Heart right ventricle (tissue), 16 donors: ENCODE measurements around the gene ASB1. TPM values are rescaled to one million over a fixed set of nuclear protein-coding genes. Genes with fewer than 3 reads are reported as not detected.

ENCODE experiments used
- ATAC-seq, 8 donors: fragments of 200-7000 bp; cut with Tn5 transposase; one replicate each; pipeline ENCODE4 v1.9.1; 2020; ENCODE audit warnings: mild to moderate bottlenecking in 8 of 8, moderate library complexity in 8 of 8, moderate number of reproducible peaks in 1 of 8
- DNase-seq, 2 donors: peaks; one replicate each; pipeline ENCODE4 v3.0.0-alpha.2; 2020
- H3K27ac ChIP-seq, 10 donors: fragments of 200-600 bp; sonication (generic) in 2 of 10; one replicate each; pipeline versions ENCODE4 v1.5.0 to v1.8.0; 2020 to 2022; ENCODE audit warnings: mild to moderate bottlenecking in 3 of 10
- H3K27me3 ChIP-seq, 7 donors: fragments of 200-600 bp; one replicate each; pipeline ENCODE4 v1.8.0; 2021 to 2022; ENCODE audit warnings: mild to moderate bottlenecking in 2 of 7
- H3K36me3 ChIP-seq, 9 donors: fragments of 200-600 bp; sonication (generic) in 1 of 9; one replicate each; pipeline versions ENCODE4 v1.5.0 to v1.8.0; 2020 to 2022; ENCODE audit warnings: mild to moderate bottlenecking in 2 of 9
- H3K4me1 ChIP-seq, 9 donors: fragments of 200-600 bp; sonication (generic) in 1 of 9; one replicate each; pipeline versions ENCODE4 v1.5.0 to v1.8.0; 2020 to 2022; ENCODE audit warnings: mild to moderate bottlenecking in 4 of 9
- H3K4me3 ChIP-seq, 10 donors: fragments of 200-600 bp; sonication (generic) in 2 of 10; one replicate each; pipeline versions ENCODE4 v1.5.0 to v1.8.0; 2020 to 2022; ENCODE audit warnings: mild to moderate bottlenecking in 7 of 10, moderate library complexity in 2 of 10
- H3K9me3 ChIP-seq, 11 donors: fragments of 200-600 bp in 10 of 11; sonication (generic) in 2 of 11; one replicate each; pipeline versions ENCODE4 v1.5.0 to v1.8.0; 2013 to 2022; ENCODE audit warnings: mild to moderate bottlenecking in 2 of 11, control low read depth in 1 of 11, moderate library complexity in 1 of 11
- WGBS, 2 donors: extraction: QIAGEN DNeasy Blood & Tissue Kit; methylation state at CpG; one replicate each; pipeline ENCODE4 v1.1.7; 2013; ENCODE audit warnings: inconsistent platforms in 1 of 2; 5-methylcytosine and 5-hydroxymethylcytosine counted together
- intact Hi-C, 10 donors: fragments of 100-400 bp; cut with DNase I; formaldehyde crosslinking; loops; one replicate each; pipeline versions ENCODE4 v1.11.1 to v1.14.2; 2022
- polyA plus RNA-seq, 2 donors: library from polyadenylated mRNA; stranded (reverse); fragments of 200-250 nt; gene quantifications; one replicate each; pipeline ENCODE4 v1.2.3, GENCODE V29; 2013
- total RNA-seq, 10 donors: library from RNA; stranded (reverse); fragmentation: NEBNext Ultra II Directional in 3 of 10; extraction: Animal tissue kit (Norgen Biotek cat#: 25700) in 3 of 10; gene quantifications; one replicate each; pipeline versions ENCODE4 v1.2.1 to v1.2.4, GENCODE V29; 2021 to 2023
- TF ChIP-seq, protein P1 (sequence below), 9 donors: fragments of 200-600 bp; sonication (generic) in 2 of 9; IDR thresholded peaks; one replicate each; pipeline versions ENCODE4 v1.5.0 to v1.8.0; 2021 to 2022; ENCODE audit warnings: antibody characterized with exemption in 9 of 9, mild to moderate bottlenecking in 5 of 9, moderate library complexity in 1 of 9
- donor health status: Arrhythmogenic right ventricular cardiomyopathy.
- donor health status: ischemic (EF 13 %, LVEDD 7.1; RV severe dilation, severe dysfunction).
- donor health status: healthy with polysubstance abuse.
- donor health status: DM: no; HTN: yes; CAD: no.
- donor health status: DM: no; HTN: no; CAD: no.
- donor health status: ischemic (EF 25% LVEDD 6.9; RV normal size, moderate dysfunction).
- donor health status: ischemic (EF 25% LVEDD 5.7; RV mildly dilated, moderate dysfunction).
- donor health status: healthy.
- donor health status: DM: yes; HTN: yes; CAD: no.
- donor health status: Ischemic cardiomyopathy.
- donor health status: ischemic (EF 35%, LVEDD 5.7; RV mildly dilated, moderate dysfunction).
- donor health status: nonischemic (EF 11% LVEDD 7.7; RV severe dilation, severe dysfunction).
- donor health status: DM: yes; HTN: yes; CAD: no.
- donor health status: PGD.
- donor health status: ischemic (EF 29% LVEDD 5.4; RV normal size, mild dysfunction).
- donor health status: nonischemic (EF 23%, LVEDD 6.1; RV moderate dilation, normal function).

The ASB1 gene
- total and polyA plus RNA-seq, 12 donors, result 31.4 to 61.5 (median 49.5) TPM

DNA sequence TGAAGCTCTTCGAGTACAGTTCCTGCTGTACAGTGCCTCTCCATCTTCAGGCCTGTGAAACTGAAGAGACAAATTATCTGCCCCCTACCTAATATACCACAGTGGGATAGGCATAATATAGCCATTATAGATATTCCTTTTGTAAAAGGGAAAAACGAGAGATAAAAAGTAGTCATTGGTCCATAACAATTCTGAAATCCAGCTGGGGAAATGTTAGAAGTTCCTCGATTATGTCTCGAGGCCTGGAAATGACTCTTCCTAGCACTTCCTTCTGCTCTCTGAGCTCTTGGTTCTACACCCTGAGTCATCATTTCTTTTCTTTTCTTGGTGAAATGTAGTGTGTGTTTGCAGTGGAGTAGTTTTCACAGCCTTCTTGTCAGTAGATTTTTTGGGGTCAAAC lies 51.5 kb downstream of the ASB1 start:
- Histone ChIP-seq H3K27me3 (no peaks in the 10 kb centered on the region), H3K27ac (no peak overlapping the region), H3K36me3 (no peaks in the 10 kb centered on the region), H3K9me3 (peaks cover 0 to 59% (median 16%) of the 10 kb centered on the region in 11 donors), H3K4me3 (no peak overlapping the region), H3K4me1 (no peaks in the 10 kb centered on the region)
- TF ChIP-seq, protein P1, sequence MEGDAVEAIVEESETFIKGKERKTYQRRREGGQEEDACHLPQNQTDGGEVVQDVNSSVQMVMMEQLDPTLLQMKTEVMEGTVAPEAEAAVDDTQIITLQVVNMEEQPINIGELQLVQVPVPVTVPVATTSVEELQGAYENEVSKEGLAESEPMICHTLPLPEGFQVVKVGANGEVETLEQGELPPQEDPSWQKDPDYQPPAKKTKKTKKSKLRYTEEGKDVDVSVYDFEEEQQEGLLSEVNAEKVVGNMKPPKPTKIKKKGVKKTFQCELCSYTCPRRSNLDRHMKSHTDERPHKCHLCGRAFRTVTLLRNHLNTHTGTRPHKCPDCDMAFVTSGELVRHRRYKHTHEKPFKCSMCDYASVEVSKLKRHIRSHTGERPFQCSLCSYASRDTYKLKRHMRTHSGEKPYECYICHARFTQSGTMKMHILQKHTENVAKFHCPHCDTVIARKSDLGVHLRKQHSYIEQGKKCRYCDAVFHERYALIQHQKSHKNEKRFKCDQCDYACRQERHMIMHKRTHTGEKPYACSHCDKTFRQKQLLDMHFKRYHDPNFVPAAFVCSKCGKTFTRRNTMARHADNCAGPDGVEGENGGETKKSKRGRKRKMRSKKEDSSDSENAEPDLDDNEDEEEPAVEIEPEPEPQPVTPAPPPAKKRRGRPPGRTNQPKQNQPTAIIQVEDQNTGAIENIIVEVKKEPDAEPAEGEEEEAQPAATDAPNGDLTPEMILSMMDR (IDR thresholded peaks at IDR 0.05), result no peak
- WGBS, 2 donors, result 84 to 90% methylated on average over 4 of the region's 4 CpGs
- ATAC-seq, result no peak
- DNase-seq, result no peak
- intact Hi-C loops, result no loop called here

DNA sequence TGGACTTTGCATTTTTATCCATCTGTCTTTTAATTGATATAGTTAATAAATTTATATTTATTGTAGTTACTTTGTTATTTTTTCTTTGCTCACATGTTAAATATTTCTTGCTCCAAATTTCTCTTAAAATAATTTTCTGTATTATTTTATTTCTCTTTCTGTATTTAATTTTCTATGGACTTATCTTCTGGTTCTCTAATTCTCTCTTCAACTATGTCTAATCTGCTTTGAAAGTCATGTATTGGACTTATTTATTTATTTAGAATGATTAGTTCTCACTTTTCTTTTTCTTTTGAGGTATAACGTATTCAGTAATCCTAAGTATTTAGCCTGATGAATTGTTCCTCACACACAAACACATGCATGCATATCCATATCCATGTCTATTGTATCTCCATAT lies 53.1 kb downstream of the ASB1 start:
- DNase-seq (no peak), ATAC-seq (no peak)
- TF ChIP-seq, protein P1 (IDR thresholded peaks at IDR 0.05), result no peak
- no peak overlapping the region for H3K4me3 ChIP-seq
- H3K27me3 ChIP-seq, result no peaks in the 10 kb centered on the region
- 86 to 91% methylated on average over 1 of the region's 1 CpG for WGBS, 2 donors
- intact Hi-C loops, result no loop called here
- no peak overlapping the region for H3K27ac ChIP-seq
- H3K9me3 ChIP-seq, result peaks cover 0 to 47% (median 11%) of the 10 kb centered on the region in 11 donors
- no peaks in the 10 kb centered on the region for H3K36me3 ChIP-seq
- H3K4me1 ChIP-seq, result no peaks in the 10 kb centered on the region

DNA sequence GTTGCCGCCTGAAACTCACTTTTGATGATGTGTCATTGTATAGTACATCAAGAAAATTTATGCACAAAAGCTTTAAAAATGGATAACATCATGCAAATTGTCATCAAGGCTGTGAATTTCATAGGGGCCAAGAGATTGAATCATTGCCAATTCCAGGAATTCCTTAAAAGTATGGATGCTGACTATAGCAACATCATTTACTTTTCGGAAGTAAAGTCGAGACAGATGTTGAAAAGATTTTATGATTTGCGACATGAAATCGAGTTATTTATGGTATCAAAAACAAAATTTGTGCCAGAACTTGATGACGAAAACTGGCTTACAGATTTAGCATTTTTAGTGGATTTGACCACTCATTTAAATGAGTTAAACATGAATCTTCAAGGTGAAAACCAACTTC lies 56.3 kb downstream of the ASB1 start:
- Histone ChIP-seq H3K9me3 (peaks cover 0 to 40% (median 11%) of the 10 kb centered on the region in 11 donors), H3K4me1 (no peaks in the 10 kb centered on the region), H3K4me3 (no peak overlapping the region), H3K36me3 (no peaks in the 10 kb centered on the region), H3K27ac (no peak overlapping the region), H3K27me3 (no peaks in the 10 kb centered on the region)
- ATAC-seq (no peak), DNase-seq (no peak)
- 72 to 87% methylated on average over 6 of the region's 6 CpGs for WGBS, 2 donors
- intact Hi-C loops, result no loop called here
- TF ChIP-seq, protein P1 (IDR thresholded peaks at IDR 0.05), result no peak

DNA sequence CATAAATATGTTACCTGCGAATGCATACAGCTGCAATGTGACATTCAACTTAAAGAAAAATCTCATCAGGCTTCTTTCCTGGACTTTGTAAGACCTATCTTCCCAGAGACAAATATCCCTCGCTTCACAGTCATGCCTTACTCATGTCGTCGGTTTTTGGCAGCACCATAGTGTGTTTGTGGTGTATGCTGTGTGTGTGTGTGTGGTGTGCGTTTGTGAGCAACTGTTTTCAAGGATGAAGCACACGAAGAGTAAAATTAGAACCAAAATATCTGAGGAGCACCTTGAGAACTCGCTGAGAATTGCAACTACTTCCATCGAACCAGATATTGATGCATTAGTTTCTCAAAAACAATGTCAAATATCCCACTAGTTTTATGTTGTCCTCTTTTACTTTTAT lies 56.9 kb downstream of the ASB1 start:
- H3K9me3 ChIP-seq, result peaks cover 0 to 34% (median 11%) of the 10 kb centered on the region in 11 donors
- WGBS, 2 donors, result 70 to 72% methylated on average over 8 of the region's 8 CpGs
- intact Hi-C loops, result no loop called here
- H3K36me3 ChIP-seq, result no peaks in the 10 kb centered on the region
- DNase-seq (no peak), ATAC-seq (no peak)
- TF ChIP-seq, protein P1 (IDR thresholded peaks at IDR 0.05), result no peak
- H3K4me1 ChIP-seq, result no peaks in the 10 kb centered on the region
- no peaks in the 10 kb centered on the region for H3K27me3 ChIP-seq
- H3K27ac ChIP-seq, result no peak overlapping the region
- H3K4me3 ChIP-seq, result no peak overlapping the region
